Measurements from ENCODE around the gene ICOSLG.
"Not testable (repeated sequence)": the region's sequence is repeated elsewhere in the genome, so short reads cannot be mapped to it uniquely, and the experiment has no call there.

The ICOSLG gene

DNA sequence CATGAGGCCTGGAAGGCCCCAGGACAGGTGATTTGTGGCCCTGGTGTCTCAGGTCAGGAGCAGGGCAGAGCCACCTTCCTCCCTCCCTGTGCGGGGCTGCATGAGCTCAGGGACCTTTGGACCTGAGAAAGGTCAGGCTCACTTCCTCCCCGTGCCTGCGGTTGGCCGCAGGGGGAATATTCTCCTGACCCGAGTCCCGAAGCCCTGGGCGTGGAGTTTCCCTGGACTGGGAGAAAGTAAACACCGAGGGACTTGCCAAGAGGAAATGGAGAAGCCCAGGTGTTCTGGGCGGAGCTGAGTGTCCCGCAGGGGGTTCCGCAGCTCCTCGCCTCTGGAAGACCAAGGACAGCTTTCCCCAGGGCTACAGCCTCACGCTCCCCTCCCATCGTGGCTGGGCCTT, 64.6 kb downstream of the ICOSLG start:
- DNase-seq (ENCODE audit: low read depth) = not testable (repeated sequence)

GRCh38 chr21:44175189-44175588, 65.6 kb downstream of the ICOSLG start:
- DNase-seq (ENCODE audit: low read depth) = not testable (repeated sequence)
